CD4-positive, alpha-beta memory T cell (primary cell): ENCODE measurements around the gene PDE3B. TPM values are rescaled to one million over a fixed set of nuclear protein-coding genes. Genes with fewer than 3 reads are reported as not detected.
"Not testable (repeated sequence)": the region's sequence is repeated elsewhere in the genome, so short reads cannot be mapped to it uniquely, and the experiment has no call there.

Experiments
- CTCF ChIA-PET: fragments of 350-600 bp; sonication (Branson Sonifier 250); formaldehyde crosslinking; loops from one replicate; lab custom pipeline; 2021; ENCODE audit warnings: inconsistent platforms; ENCODE audit not compliant: partially characterized antibody; lab: Charles Lee
- POLR2A ChIA-PET: fragments of 350-600 bp; sonication (Branson Sonifier 250); formaldehyde crosslinking; loops from one replicate; lab custom pipeline; 2021; ENCODE audit not compliant: partially characterized antibody; lab: Charles Lee
- DNase-seq, 5 donors: peaks; one replicate each; pipeline versions ENCODE4 v3.0.0 to v3.0.0-alpha.2; 2020 to 2022; ENCODE audit warnings: mixed read lengths in 1 of 5
- H3K27ac ChIP-seq: one replicate; pipeline ENCODE4 v1.7.0; 2013; ENCODE audit warnings: low read depth, low read length
- H3K27me3 ChIP-seq: 2 replicates; pipeline ENCODE4 v1.7.0; 2013; ENCODE audit warnings: mild to moderate bottlenecking, low read length, moderate library complexity; ENCODE audit not compliant: insufficient read depth
- H3K36me3 ChIP-seq: 2 replicates; pipeline ENCODE4 v1.7.0; 2013; ENCODE audit warnings: mild to moderate bottlenecking, low read length, moderate library complexity; ENCODE audit not compliant: insufficient read depth
- H3K4me1 ChIP-seq: 2 replicates; pipeline ENCODE4 v1.7.0; 2013; ENCODE audit warnings: mild to moderate bottlenecking, low read length, moderate library complexity; ENCODE audit not compliant: insufficient read depth
- H3K4me3 ChIP-seq, 2 donors: one replicate each; pipeline ENCODE4 v1.7.0; 2013; ENCODE audit warnings: low read length in 2 of 2, mild to moderate bottlenecking in 1 of 2
- H3K9me3 ChIP-seq, 2 donors: one replicate each; pipeline ENCODE4 v1.7.0; 2013; ENCODE audit warnings: low read length in 2 of 2, control low read depth in 1 of 2; ENCODE audit not compliant: control insufficient read depth in 1 of 2
- H3K27ac Mint-ChIP-seq, 7 donors: one replicate each; pipeline ENCODE4 v1.8.0; 2020 to 2021; ENCODE audit warnings: mixed read lengths in 7 of 7, mild to moderate bottlenecking in 6 of 7, inconsistent platforms in 3 of 7, moderate library complexity in 3 of 7
- H3K27me3 Mint-ChIP-seq, 2 donors: one replicate each; pipeline ENCODE4 v1.8.0; 2020 to 2021; ENCODE audit warnings: mixed read lengths in 2 of 2
- H3K36me3 Mint-ChIP-seq, 2 donors: one replicate each; pipeline ENCODE4 v1.8.0; 2020 to 2021; ENCODE audit warnings: mixed read lengths in 2 of 2, inconsistent platforms in 1 of 2, mild to moderate bottlenecking in 1 of 2
- H3K4me1 Mint-ChIP-seq, 4 donors: one replicate each; pipeline ENCODE4 v1.8.0; 2020 to 2021; ENCODE audit warnings: mixed read lengths in 4 of 4, mild to moderate bottlenecking in 1 of 4
- H3K4me3 Mint-ChIP-seq, 8 donors: one replicate each; pipeline ENCODE4 v1.8.0; 2020 to 2021; ENCODE audit warnings: mixed read lengths in 8 of 8, mild to moderate bottlenecking in 7 of 8, moderate library complexity in 6 of 8, inconsistent platforms in 3 of 8
- H3K9me3 Mint-ChIP-seq, 8 donors: one replicate each; pipeline ENCODE4 v1.8.0; 2020 to 2021; ENCODE audit warnings: mixed read lengths in 8 of 8, mild to moderate bottlenecking in 5 of 8, inconsistent platforms in 3 of 8, moderate library complexity in 1 of 8
- intact Hi-C: fragments of 100-400 bp; cut with micrococcal nuclease; formaldehyde crosslinking; loops from one replicate; pipeline ENCODE4 v1.15.1; 2023
- polyA plus RNA-seq, 2 donors: library from polyadenylated mRNA; unstranded; fragments of 300-500 nt; fragmentation: Illumina TruSeq; gene quantifications; one replicate each; pipeline ENCODE4 v1.2.3, GENCODE V29; 2021
- total RNA-seq, 2 experiments: library from RNA; stranded (reverse); gene quantifications; one replicate each; pipeline ENCODE4 v1.2.3, GENCODE V29; 2021

Gene PDE3B
- total and polyA plus RNA-seq, 4 experiments from 2014 or later, result 34.1 to 222 (median 131) TPM

DNA sequence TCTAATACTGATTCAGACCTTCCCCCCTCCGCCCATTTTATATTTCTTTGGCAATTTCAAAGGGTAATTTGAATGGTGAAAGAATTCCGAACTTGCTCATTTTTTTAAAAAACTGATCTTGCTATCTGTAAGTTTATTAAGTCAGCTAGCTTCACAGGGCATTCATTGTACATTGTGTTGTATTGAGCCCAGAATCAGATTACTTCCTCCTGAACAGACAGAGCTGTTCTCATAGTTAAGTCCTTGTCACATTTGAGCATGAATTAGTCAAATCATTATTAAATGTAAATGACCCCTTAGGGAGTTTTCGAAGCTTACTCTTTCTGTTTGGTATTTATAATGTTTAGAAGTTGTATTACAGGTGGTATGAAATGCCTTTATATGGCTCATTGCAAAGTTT is 214.0 kb downstream of the PDE3B start:
- intact Hi-C loops, result no loop called here

DNA sequence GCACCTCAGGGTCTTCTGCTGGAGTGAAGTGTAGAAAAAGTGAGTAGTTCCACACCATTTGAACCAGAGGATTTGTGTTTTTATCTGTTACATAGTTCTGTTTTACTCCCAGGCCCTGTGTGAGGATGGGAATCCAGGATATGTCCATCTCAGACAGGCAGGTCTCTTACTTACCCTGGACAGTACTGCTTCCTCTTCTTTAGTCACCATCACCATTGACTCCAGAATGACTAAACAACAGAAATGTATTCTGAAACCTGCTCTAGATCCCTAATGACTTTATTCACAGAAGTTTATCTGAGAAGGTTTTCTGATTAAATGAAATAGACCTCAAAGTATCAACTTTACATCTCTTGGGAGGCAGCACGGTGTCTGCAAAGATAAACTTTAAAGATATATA is 214.8 kb downstream of the PDE3B start:
- H3K36me3 ChIP-seq, result peaks cover 4% of the 10 kb centered on the region

More for the DNA sequence above, 214.0 kb downstream of the PDE3B start:
- no peaks in the 10 kb centered on the region for H3K9me3 ChIP-seq
- peaks cover 3 to 9% (median 5%) of the 10 kb centered on the region in 4 donors for H3K4me1 Mint-ChIP-seq
- ChIA-PET POLR2A (interaction anchor here (1.5 kb wide), 1 partner anchor 213 kb away, joined by 3 read pairs; no protein-coding TSS in a partner anchor), CTCF (interaction anchor here (1.0 to 3.2 kb wide), 2 partner anchors 48 to 50 kb away, joined by 3 to 19 read pairs; no protein-coding TSS in a partner anchor)
- no peak overlapping the region for H3K4me3 Mint-ChIP-seq
- no peak overlapping the region for H3K27ac ChIP-seq
- peaks cover 0 to 1% (median 0%) of the 10 kb centered on the region in 8 donors for H3K9me3 Mint-ChIP-seq
- H3K27me3 Mint-ChIP-seq, result no peaks in the 10 kb centered on the region
- no peaks in the 10 kb centered on the region for H3K4me1 ChIP-seq
- no peaks in the 10 kb centered on the region for H3K27me3 ChIP-seq
- peak overlapping the region in 2 of 7 donors; percentile 36 to 61 for H3K27ac Mint-ChIP-seq
- peaks cover 4% of the 10 kb centered on the region for H3K36me3 ChIP-seq
- no peak overlapping the region for H3K4me3 ChIP-seq
- no peak for DNase-seq
- peaks cover 61 to 64% of the 10 kb centered on the region in 2 donors for H3K36me3 Mint-ChIP-seq

DNA sequence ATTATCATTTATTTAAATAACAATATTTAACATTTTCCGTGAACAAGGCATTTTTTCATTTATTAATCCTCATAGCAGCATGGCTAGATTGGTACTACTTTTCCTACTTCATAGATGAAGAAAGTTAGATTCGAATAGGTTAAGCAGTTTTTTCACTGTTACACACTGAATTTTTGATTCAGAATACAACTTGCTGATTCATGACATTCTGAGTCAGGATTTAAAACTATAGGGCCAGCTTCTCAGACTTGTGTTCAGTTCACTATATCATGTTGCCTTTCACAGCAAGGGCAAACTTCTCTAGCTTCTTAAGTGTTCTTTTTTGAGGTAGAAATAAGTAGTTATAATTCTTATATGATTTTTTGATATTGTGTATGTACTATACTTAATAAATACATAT is 216.9 kb downstream of the PDE3B start:
- CTCF ChIA-PET, result no interaction called here
- intact Hi-C loops, result no loop called here
- Histone ChIP-seq H3K36me3 (peaks cover 4% of the 10 kb centered on the region), H3K27me3 (no peaks in the 10 kb centered on the region), H3K9me3 (no peaks in the 10 kb centered on the region), H3K4me1 (no peaks in the 10 kb centered on the region), H3K4me3 (no peak overlapping the region), H3K27ac (no peak overlapping the region)
- H3K27ac Mint-ChIP-seq, result no peak overlapping the region
- peaks cover 0 to 15% (median 4%) of the 10 kb centered on the region in 8 donors for H3K9me3 Mint-ChIP-seq
- POLR2A ChIA-PET, result no interaction called here
- no peak for DNase-seq
- H3K36me3 Mint-ChIP-seq, result peaks cover 60 to 66% of the 10 kb centered on the region in 2 donors
- H3K27me3 Mint-ChIP-seq, result no peaks in the 10 kb centered on the region
- peaks cover 3 to 9% (median 7%) of the 10 kb centered on the region in 4 donors for H3K4me1 Mint-ChIP-seq
- H3K4me3 Mint-ChIP-seq, result no peak overlapping the region

More for the DNA sequence above, 214.8 kb downstream of the PDE3B start:
- no peaks in the 10 kb centered on the region for H3K4me1 ChIP-seq
- Mint-ChIP-seq H3K4me1 (peaks cover 3 to 9% (median 4%) of the 10 kb centered on the region in 4 donors), H3K27me3 (no peaks in the 10 kb centered on the region), H3K36me3 (peaks cover 60 to 64% of the 10 kb centered on the region in 2 donors), H3K27ac (no peak overlapping the region), H3K9me3 (peaks cover 0 to 4% (median 2%) of the 10 kb centered on the region in 8 donors), H3K4me3 (no peak overlapping the region)
- CTCF ChIA-PET, result interaction anchor here (0.5 to 3.2 kb wide), 3 partner anchors 49 to 403 kb away, joined by 3 to 19 read pairs (median 3); no protein-coding TSS in a partner anchor
- no peaks in the 10 kb centered on the region for H3K9me3 ChIP-seq
- intact Hi-C loops, result no loop called here
- H3K4me3 ChIP-seq, result no peak overlapping the region
- H3K27me3 ChIP-seq, result no peaks in the 10 kb centered on the region
- no peak for DNase-seq
- POLR2A ChIA-PET, result interaction anchor here (1.5 kb wide), 1 partner anchor 214 kb away, joined by 3 read pairs; no protein-coding TSS in a partner anchor
- H3K27ac ChIP-seq, result no peak overlapping the region

DNA sequence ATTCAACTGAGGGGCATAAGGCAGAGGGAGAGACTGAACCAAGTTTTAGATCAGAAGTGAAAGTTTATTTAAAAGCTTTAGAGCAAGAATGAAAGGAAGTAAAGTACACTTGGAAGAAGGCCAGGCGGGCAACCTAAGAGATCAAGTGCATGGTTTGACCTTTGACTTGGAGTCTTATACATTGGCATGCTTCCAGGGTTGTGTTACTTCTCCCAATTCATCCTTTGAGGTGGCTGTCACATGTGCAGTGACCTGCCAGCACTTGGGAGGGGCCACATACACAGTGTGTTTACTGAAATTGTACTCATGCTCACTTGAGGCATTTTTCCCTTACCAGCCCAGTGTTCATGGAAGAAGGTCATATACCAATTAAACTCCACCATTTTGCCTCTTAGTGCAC is 218.1 kb downstream of the PDE3B start:
- H3K36me3 Mint-ChIP-seq, result peaks cover 54 to 67% of the 10 kb centered on the region in 2 donors
- ChIA-PET CTCF (interaction anchor here (0.6 to 0.8 kb wide), 3 partner anchors 10 to 46 kb away, joined by 3 read pairs; no protein-coding TSS in a partner anchor), POLR2A (interaction anchor here (0.9 kb wide), 1 partner anchor 11 kb away, joined by 4 read pairs; no protein-coding TSS in a partner anchor)
- peaks cover 0 to 15% (median 4%) of the 10 kb centered on the region in 8 donors for H3K9me3 Mint-ChIP-seq
- Histone ChIP-seq H3K4me3 (no peak overlapping the region), H3K9me3 (no peaks in the 10 kb centered on the region), H3K27me3 (no peaks in the 10 kb centered on the region), H3K4me1 (no peaks in the 10 kb centered on the region), H3K36me3 (peaks cover 4% of the 10 kb centered on the region), H3K27ac (no peak overlapping the region)
- peaks cover 3 to 9% (median 6%) of the 10 kb centered on the region in 4 donors for H3K4me1 Mint-ChIP-seq
- no peak overlapping the region for H3K4me3 Mint-ChIP-seq
- H3K27ac Mint-ChIP-seq, result no peak overlapping the region
- DNase-seq, result peak in 1 of 5 donors; percentile 1
- H3K27me3 Mint-ChIP-seq, result no peaks in the 10 kb centered on the region
- intact Hi-C loops, result no loop called here

DNA sequence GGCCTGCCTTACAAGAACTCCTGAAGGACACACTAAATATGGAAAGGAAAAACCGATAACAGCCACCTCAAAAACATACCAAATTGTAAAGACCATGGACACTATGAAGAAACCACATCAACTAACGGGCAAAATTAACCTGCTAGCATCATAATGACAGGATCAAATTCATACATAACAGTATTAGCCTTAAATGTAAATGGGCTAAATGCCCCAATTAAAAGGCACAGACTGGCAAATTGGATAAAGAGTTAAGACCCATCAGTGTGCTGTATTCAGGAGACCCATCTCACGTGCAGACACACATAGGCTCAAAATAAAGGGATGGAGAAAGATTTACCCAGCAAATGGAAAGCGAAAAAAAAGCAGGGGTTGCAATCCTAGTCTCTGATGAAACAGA is 220.2 kb downstream of the PDE3B start:
- H3K27ac Mint-ChIP-seq, result peak overlapping the region in 2 of 7 donors; percentile 37 to 42
- H3K4me3 ChIP-seq, CTCF ChIA-PET, H3K27me3 Mint-ChIP-seq, intact Hi-C loops, POLR2A ChIA-PET, H3K4me3 Mint-ChIP-seq, H3K27me3 ChIP-seq, H3K9me3 ChIP-seq, H3K4me1 Mint-ChIP-seq, H3K4me1 ChIP-seq, H3K36me3 ChIP-seq, H3K27ac ChIP-seq, DNase-seq: not testable (repeated sequence)
- peaks cover 0 to 15% (median 4%) of the 10 kb centered on the region in 8 donors for H3K9me3 Mint-ChIP-seq
- H3K36me3 Mint-ChIP-seq, result peaks cover 61 to 66% of the 10 kb centered on the region in 2 donors

DNA sequence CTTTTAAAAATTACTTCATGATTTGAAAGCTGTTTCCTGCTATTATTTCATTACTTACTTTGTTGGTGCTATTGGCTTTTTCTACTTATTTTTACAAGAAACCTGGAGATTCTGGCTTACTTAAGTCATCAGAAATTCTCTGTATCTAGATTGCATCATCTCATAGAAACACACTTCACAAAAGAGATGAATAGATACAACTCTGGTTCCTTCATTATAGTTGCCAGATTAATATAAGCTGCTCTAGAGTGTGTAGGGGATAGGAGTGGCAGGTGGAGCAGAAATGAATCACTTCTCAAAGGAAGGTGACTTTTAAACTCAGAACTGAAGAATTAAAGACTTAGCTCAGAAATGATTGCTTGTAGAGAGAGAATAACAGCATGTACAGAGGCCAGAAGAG is 228.4 kb downstream of the PDE3B start:
- H3K9me3 Mint-ChIP-seq, result no peaks in the 10 kb centered on the region
- Histone ChIP-seq H3K4me3 (no peak overlapping the region), H3K27ac (no peak overlapping the region), H3K27me3 (no peaks in the 10 kb centered on the region), H3K4me1 (no peaks in the 10 kb centered on the region), H3K36me3 (peaks cover 11% of the 10 kb centered on the region), H3K9me3 (no peaks in the 10 kb centered on the region)
- peaks cover 0 to 1% (median 0%) of the 10 kb centered on the region in 4 donors for H3K4me1 Mint-ChIP-seq
- H3K27me3 Mint-ChIP-seq, result no peaks in the 10 kb centered on the region
- no peak for DNase-seq
- CTCF ChIA-PET, result no interaction called here
- H3K27ac Mint-ChIP-seq, result peak overlapping the region in 1 of 7 donors; percentile 63
- H3K36me3 Mint-ChIP-seq, result peaks cover 56 to 68% of the 10 kb centered on the region in 2 donors
- intact Hi-C loops, result no loop called here
- H3K4me3 Mint-ChIP-seq, result no peak overlapping the region
- POLR2A ChIA-PET, result no interaction called here

DNA sequence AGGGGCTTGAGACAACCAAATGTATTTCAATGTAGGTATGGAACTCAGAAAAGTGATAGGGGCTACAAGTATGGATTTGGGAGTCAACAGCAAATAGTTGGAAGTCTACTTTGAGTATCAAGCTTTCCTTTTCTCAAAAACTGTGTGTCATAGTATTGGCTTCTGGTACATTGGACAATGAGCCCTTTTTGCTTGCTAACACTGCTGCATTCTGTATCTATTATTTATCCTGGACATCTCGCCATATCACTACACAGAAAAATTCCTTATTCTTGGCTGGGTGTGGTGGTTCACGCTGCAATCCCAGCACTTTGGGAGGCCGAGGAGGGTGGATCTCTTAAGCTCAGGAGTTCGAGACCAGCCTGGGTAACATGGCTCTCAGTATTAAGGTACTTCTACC is 230.0 kb downstream of the PDE3B start:
- Mint-ChIP-seq H3K27me3 (no peaks in the 10 kb centered on the region), H3K27ac (peak overlapping the region in 4 of 7 donors; percentile 7 to 16 (median 12)), H3K4me1 (no peaks in the 10 kb centered on the region), H3K9me3 (no peaks in the 10 kb centered on the region), H3K36me3 (peaks cover 59 to 73% of the 10 kb centered on the region in 2 donors), H3K4me3 (no peak overlapping the region)
- DNase-seq, result no peak
- Histone ChIP-seq H3K4me3 (no peak overlapping the region), H3K27me3 (no peaks in the 10 kb centered on the region), H3K36me3 (peaks cover 11% of the 10 kb centered on the region), H3K4me1 (no peaks in the 10 kb centered on the region), H3K9me3 (no peaks in the 10 kb centered on the region), H3K27ac (no peak overlapping the region)
- CTCF ChIA-PET, result no interaction called here
- intact Hi-C loops, result no loop called here
- POLR2A ChIA-PET, result no interaction called here
